ENCODE measurements around the gene ZBTB46.
A peak's percentile ranks its signal among the peaks of the same experiment; 100 is the strongest.

ZBTB46 gene

DNA sequence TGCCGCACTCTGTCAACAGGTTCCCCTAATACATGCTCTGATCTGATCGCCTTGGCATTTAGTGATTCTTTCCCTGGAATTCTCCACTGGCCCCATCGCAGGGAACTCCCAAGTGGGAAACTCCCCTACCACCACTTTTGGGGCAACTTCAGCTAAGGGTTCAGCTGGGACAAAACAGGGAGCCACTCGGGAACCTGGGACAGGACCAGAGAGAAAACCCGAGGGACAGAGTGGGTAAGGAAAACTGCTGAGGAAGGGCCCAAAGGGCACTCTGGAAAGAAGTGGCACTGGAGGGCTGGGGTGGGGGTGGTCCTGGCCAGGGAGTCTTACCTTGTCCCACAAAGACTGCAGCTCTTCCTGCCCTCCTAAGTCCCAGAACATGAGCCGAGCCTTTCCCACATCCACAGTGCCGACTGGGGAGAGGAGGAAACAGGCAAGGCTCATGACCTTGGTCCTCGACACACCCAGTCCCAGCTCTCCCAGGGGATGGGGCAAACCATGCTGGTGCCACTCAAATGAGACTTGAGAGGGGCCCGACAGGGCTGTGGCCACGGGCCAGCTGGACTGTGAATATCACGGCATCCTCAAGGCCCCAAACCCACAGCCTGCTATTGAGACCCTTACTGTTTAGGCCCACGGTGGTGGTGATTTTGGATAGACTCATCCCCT, 124.9 kb downstream of the ZBTB46 start:
- TF ChIP-seq SCRT1 (tag by site-specific recombination; IDR thresholded peaks at IDR 0.05; ENCODE audit: borderline replicate concordance): 0 out of 2 replicates have a peak, but pooled peaks have one; percentile 21
- TF ChIP-seq ZNF548 (tag by site-specific recombination; IDR thresholded peaks at IDR 0.05): no peak
- TF ChIP-seq SCRT2 (tag by site-specific recombination; IDR thresholded peaks at IDR 0.05): peak; percentile 58; the same call in 1 of the 2 replicates
- no peak for TF ChIP-seq ZNF670 (tag by site-specific recombination; IDR thresholded peaks at IDR 0.05; ENCODE audit: low read depth)
- no peak for TF ChIP-seq PRDM4 (tag by site-specific recombination; IDR thresholded peaks at IDR 0.05)
- TF ChIP-seq ZNF221 (tag by site-specific recombination; IDR thresholded peaks at IDR 0.05; ENCODE audit: borderline replicate concordance): no peak
- peaks cover 19 to 58% of the 10 kb centered on the region in 2 experiments for H3K36me3 ChIP-seq (ENCODE audit: control insufficient read depth in 2 of 2, insufficient read depth in 1 of 2, low read length in 2 of 2)
- POLR2A ChIA-PET: interaction anchor here (1.2 to 3.3 kb wide), 2 partner anchors 9 to 35 kb away, joined by 3 to 13 read pairs; no protein-coding TSS in a partner anchor

GRCh38 chr20:63705232-63706026, 125.6 kb downstream of the ZBTB46 start:
- Histone ChIP-seq H3K27ac (ENCODE audit: extremely low read depth, low read depth, low read length) (no peak overlapping the region), H3K4me1 (ENCODE audit: control insufficient read depth, insufficient read depth, low read length) (0 out of 2 replicates have a peak, but pooled peaks cover 3% of the 10 kb centered on the region), H3K9me3 (ENCODE audit: control insufficient read depth, insufficient read depth, low read depth, low read length) (no peaks in the 10 kb centered on the region), H3K4me3 (ENCODE audit: low read depth, low read length) (no peak overlapping the region), H3K36me3 (ENCODE audit: control insufficient read depth in 2 of 2, insufficient read depth in 1 of 2, low read length in 2 of 2) (peaks cover 12 to 53% of the 10 kb centered on the region in 2 experiments)
- TF ChIP-seq ZNF133 (tag by site-specific recombination; IDR thresholded peaks at IDR 0.05) (no peak), ZNF521 (tag by site-specific recombination; IDR thresholded peaks at IDR 0.05) (no peak), ZNF324 (tag by site-specific recombination; IDR thresholded peaks at IDR 0.05) (no peak), YY2 (tag by site-specific recombination; IDR thresholded peaks at IDR 0.05) (no peak), ZNF341 (tag by site-specific recombination; IDR thresholded peaks at IDR 0.05; ENCODE audit: low read depth) (no peak), ZNF311 (tag by site-specific recombination; IDR thresholded peaks at IDR 0.05; ENCODE audit: borderline replicate concordance) (no peak), ZNF202 (tag by site-specific recombination; IDR thresholded peaks at IDR 0.05; ENCODE audit: borderline replicate concordance) (no peak), ZSCAN4 (tag by site-specific recombination; IDR thresholded peaks at IDR 0.05) (no peak), OSR2 (tag by site-specific recombination; IDR thresholded peaks at IDR 0.05) (no peak), ZNF140 (tag by site-specific recombination; IDR thresholded peaks at IDR 0.05) (no peak), ZNF623 (tag by site-specific recombination; IDR thresholded peaks at IDR 0.05) (no peak)
- ChIA-PET CTCF (interaction anchor here (0.7 kb wide), 1 partner anchor 33 kb away, joined by 3 read pairs; no protein-coding TSS in a partner anchor), POLR2A (interaction anchor here (1.2 to 3.3 kb wide), 2 partner anchors 8 to 35 kb away, joined by 3 to 13 read pairs; no protein-coding TSS in a partner anchor)

More for the DNA sequence above, 124.9 kb downstream of the ZBTB46 start:
- 0 out of 2 replicates have a peak, but pooled peaks cover 3% of the 10 kb centered on the region for H3K4me1 ChIP-seq (ENCODE audit: control insufficient read depth, insufficient read depth, low read length)
- H3K27ac ChIP-seq (ENCODE audit: extremely low read depth, low read depth, low read length): no peak overlapping the region
- no peaks in the 10 kb centered on the region for H3K9me3 ChIP-seq (ENCODE audit: control insufficient read depth, insufficient read depth, low read depth, low read length)
- no peak overlapping the region; the same call in 1 of the 2 replicates for H3K4me3 ChIP-seq (ENCODE audit: low read depth, low read length)
- CTCF ChIA-PET: interaction anchor here (0.7 to 0.9 kb wide), 3 partner anchors 17 to 300 kb away, joined by 3 read pairs; no protein-coding TSS in a partner anchor
